Measurements from ENCODE around the gene LRRC74B.
"Not testable (repeated sequence)": the region's sequence is repeated elsewhere in the genome, so short reads cannot be mapped to it uniquely, and the experiment has no call there.

Gene LRRC74B

GRCh38 chr22:21080435-21081137 lies 34.8 kb downstream of the LRRC74B start:
- no peak for DNase-seq

GRCh38 chr22:21082248-21082647 lies 36.5 kb downstream of the LRRC74B start:
- no peak for DNase-seq

GRCh38 chr22:21087119-21087518 lies 41.4 kb downstream of the LRRC74B start:
- DNase-seq: no peak

- DNase-seq: not testable (repeated sequence)
Measured at GRCh38 chr22:21087926-21088325, 42.2 kb downstream of the LRRC74B start.

- DNase-seq: not testable (repeated sequence)
Measured at GRCh38 chr22:21091220-21091619, 45.5 kb downstream of the LRRC74B start.

GRCh38 chr22:21092797-21093554 lies 47.2 kb downstream of the LRRC74B start:
- no peak for DNase-seq

- DNase-seq: not testable (repeated sequence)
Measured at GRCh38 chr22:21093555-21094137, 47.9 kb downstream of the LRRC74B start.

GRCh38 chr22:21094911-21095772 lies 49.4 kb downstream of the LRRC74B start:
- no peak for DNase-seq

GRCh38 chr22:21095773-21096107 lies 50.0 kb downstream of the LRRC74B start:
- no peak for DNase-seq

GRCh38 chr22:21096878-21097277 lies 51.1 kb downstream of the LRRC74B start:
- not testable (repeated sequence) for DNase-seq

GRCh38 chr22:21098099-21098671 lies 52.4 kb downstream of the LRRC74B start:
- no peak for DNase-seq

- no peak for DNase-seq
Measured at GRCh38 chr22:21099578-21099977, 53.8 kb downstream of the LRRC74B start.

- no peak for DNase-seq
Measured at GRCh38 chr22:21100149-21101032, 54.6 kb downstream of the LRRC74B start.

- no peak for DNase-seq
Measured at GRCh38 chr22:21101877-21102638, 56.3 kb downstream of the LRRC74B start.

- peak; percentile 63 for DNase-seq
Measured at GRCh38 chr22:21102659-21103267, 57.0 kb downstream of the LRRC74B start.

GRCh38 chr22:21103633-21104032 lies 57.9 kb downstream of the LRRC74B start:
- no peak for DNase-seq

GRCh38 chr22:21104126-21104691 lies 58.5 kb downstream of the LRRC74B start:
- no peak for DNase-seq

- no peak for DNase-seq
Measured at GRCh38 chr22:21105294-21105693, 59.5 kb downstream of the LRRC74B start.

- no peak for DNase-seq
Measured at GRCh38 chr22:21106000-21106399, 60.3 kb downstream of the LRRC74B start.

Data from 8988T (cell line).